Left renal pelvis (tissue), 4 donors: ENCODE results near the gene PIWIL4. TPM values are rescaled to one million over a fixed set of nuclear protein-coding genes. Genes with fewer than 3 reads are reported as not detected.
A peak's percentile ranks its signal among the peaks of the same experiment; 100 is the strongest.
"Not testable (repeated sequence)": the region's sequence is repeated elsewhere in the genome, so short reads cannot be mapped to it uniquely, and the experiment has no call there.

ENCODE experiments used
- DNase-seq, 4 donors: peaks; one replicate each; pipeline ENCODE4 v3.0.0-alpha.2; 2013; ENCODE audit warnings: low read depth in 4 of 4, low spot score in 3 of 4
- polyA plus RNA-seq, 4 donors: library from polyadenylated mRNA; unstranded; fragments of 120-200 nt; gene quantifications; one replicate each; pipeline ENCODE4 v1.2.1, GENCODE V29; 2013; ENCODE audit not compliant: insufficient read length in 4 of 4

Gene PIWIL4
- polyA plus RNA-seq, 4 donors, result 3.8 to 5.0 (median 4.3) TPM

DNA sequence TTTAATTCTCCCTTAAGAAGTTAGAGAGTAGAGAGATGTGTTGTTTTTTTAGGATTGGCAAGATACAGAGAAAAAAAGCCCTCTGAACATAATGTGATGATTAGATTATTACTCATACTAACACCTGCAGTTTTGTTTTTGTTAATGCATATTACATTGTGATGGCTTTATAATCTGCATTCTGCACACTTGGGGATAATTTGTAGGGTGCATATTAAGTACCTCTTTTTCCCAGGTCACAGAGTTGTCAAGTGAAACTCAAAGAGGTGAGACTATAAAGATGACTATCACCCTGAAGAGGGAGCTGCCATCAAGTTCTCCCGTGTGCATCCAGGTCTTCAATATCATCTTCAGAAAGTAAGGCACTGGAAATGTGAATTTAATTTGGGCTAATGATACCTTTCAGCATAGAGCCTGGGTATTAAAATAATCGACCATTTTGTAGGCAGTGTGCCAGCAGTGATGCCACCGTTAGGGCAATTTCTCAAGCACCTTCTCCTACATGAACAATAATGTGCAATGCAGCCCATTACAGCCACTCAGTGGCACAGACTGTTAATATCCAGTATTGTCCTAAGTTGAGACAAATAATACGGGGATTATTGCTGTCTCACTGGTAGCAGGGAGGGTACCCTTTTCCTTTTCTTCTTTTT lies 16.2 kb downstream of the PIWIL4 start:
- no peak for DNase-seq

DNA sequence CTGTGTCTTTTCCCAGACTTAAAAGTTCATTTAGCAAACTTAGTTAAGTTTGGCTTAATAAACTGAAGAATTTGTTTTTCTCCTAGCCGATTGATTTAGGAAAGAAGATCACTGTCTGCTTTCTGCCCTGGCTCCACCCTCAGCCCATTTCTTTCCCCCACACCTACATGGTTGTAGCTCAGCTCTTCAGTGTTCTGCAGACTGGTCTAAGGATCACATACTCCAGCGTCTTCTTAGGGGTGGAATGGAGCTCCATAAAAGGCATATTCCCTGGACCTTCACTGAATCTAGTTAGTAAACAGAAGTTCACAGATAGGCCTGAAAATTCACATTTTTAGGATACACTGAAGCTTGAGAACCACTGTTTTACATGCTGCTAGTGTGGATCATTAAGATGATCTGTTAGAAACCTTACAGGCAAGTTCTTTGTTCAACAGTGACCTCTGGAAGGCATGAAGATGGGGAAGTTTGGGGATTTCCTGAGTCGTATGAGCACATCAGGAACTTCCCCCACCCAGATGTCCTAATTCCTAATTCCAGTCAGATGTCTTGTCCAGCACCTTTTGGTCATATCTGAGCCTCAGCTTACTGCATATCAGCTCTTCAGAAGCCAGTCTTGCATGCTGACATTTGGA lies 16.8 kb downstream of the PIWIL4 start:
- no peak for DNase-seq

DNA sequence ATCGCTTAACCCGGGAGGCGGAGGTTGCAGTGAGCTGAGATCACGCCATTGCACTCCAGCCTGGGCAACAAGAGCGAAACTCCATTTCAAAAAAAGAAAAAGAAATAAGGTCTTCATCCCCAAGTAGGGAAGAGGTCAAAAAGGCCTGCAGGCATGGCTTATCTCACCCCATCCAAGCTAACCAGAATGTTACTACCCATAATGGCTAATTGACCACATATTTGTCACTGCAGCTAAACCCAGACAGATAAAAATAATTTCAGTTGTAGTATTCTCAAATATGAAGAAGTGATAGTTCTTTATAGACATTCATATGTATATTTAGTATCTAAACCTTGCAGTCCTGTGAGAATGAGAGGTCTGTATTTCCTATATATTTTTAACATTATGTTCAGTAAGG lies 17.8 kb downstream of the PIWIL4 start:
- no peak for DNase-seq

DNA sequence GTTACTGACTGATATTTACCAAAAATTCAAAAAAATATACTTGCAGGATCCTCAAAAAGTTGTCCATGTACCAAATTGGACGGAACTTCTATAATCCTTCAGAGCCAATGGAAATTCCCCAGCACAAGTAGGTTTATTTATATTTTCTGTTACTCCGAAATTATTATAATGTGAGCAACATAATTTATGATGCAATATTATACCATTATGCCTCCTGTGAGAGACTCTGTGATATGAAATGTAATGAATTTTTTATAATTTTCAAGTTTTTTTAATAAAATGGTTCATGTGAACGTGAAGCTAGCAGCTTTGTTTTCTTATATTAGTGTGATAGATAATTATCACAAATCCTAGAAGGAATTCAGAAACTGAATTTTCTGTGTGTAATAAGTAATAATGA lies 18.2 kb downstream of the PIWIL4 start:
- DNase-seq, result no peak

DNA sequence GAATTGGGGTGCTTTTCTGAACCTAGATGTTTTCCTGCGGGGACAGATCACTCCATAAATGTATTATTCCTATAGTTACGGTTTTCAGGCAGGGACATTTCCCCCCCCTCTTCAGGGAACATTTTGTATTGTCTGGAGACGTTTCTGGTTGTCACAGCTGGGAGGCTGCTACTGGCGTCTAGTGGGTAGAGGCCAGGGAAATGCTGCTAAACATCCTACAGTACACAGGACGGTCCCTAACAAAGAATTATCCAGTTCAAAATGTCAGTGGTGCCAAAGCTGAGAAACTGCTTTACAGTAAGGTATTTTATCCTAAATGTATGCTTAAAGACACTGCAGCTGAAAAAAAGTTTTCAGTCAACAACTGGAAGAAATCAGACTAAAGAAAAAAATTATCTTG lies 19.4 kb downstream of the PIWIL4 start:
- no peak for DNase-seq

DNA sequence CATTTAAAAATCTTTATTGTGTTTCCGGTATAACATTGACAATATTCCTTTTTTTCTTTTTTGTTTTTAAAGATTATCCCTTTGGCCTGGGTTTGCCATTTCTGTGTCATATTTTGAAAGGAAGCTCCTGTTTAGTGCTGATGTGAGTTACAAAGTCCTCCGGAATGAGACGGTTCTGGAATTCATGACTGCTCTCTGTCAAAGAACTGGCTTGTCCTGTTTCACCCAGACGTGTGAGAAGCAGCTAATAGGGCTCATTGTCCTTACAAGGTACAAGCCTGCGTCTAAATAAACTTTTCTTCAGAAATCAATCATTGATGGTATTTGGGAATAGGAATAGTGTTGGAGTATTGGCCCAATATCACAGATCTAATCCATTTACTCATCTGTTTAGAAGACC lies 19.8 kb downstream of the PIWIL4 start:
- DNase-seq, result no peak

DNA sequence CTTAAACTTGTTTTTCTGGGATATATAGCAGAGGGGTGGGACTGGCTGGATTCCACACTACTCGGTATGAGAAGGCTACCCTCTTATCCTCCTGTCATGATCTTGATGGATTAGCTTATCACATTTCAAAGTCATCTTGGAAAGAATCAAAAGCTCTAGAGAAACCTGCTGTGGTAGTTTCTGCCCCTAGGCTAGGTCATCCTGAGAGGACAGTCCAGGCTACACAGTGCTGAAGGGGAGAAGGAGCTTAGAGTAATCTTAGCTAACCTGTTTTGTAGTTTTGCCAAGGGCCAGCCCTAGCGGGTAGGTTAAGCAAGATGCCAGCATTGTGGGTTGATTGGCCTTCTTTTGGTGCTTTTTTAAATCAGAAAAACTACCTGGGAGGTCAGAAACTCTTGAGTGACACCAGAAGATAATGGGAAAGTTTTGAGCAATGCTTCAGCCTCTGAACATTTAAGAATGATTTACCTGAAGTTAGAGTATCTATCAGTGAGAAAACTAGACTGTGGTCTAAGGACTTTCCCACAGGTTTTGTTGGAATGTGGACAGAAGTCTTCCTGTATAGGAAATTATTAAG lies 21.3 kb downstream of the PIWIL4 start:
- no peak for DNase-seq

DNA sequence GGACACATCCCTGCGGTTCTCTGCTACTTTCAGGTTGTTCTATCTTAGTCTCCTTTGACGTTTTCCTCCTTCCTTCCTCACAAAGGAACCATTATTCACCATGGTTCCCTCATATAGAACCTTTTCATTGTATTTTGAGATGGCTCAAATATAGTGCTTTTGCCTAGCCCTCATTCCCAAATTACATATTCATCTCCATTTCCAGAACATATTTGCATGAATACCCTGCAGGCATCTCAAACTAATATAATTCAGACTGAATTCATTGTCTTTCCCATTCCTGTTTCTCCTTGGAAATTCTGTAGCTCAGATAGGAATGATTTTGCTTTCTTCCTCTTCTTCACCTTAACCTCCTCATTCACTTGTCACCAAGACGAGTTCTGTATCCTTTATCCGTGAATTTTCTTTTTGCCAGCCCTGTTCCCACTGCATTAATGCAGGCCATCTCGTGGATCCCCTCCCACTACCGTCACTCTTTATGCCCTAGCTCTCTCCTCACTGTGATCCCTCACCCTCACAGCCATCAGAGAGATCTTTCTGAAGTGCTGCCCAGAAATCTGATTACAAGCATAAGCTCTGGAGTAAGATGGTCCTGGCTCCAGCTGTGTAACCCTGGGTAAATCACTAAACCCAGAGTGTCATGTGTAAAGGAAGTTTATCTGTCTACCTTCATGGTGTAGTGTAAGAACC lies 23.3 kb downstream of the PIWIL4 start:
- DNase-seq, result no peak

DNA sequence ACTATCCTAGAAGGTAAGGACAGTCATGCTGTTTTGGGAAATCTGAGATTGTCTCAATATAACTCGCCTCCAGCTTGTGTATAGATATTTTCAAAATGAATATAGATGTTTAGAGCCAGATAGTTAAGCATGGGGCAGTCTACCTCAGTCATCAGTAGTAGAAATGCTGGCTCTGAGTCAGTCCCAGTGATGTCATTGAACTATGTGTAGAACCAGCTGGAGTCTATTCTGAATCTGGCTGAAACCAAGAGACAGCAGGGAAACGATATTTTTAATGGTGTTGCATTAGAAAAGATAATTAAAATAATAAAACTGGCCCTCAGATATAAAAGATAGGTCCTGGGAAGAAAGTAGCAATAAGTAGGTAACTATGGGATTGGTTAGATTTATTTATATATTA lies 25.9 kb downstream of the PIWIL4 start:
- DNase-seq, result no peak

DNA sequence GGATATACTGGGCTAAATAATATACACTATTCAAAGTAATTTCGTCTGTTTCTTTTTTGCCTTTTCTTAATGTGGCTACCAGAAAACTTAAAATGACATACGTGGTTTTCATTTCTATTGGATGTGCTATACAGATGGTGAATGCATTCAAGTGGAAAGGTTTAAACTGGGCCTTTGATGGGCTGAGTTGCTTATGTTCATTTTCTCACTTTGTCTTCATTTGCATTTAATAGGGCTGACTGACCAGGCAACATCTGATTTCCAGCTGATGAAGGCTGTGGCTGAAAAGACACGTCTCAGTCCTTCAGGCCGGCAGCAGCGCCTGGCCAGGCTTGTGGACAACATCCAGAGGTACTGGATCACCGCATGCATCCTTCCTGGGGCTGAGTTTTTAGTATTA lies 27.9 kb downstream of the PIWIL4 start:
- DNase-seq, result no peak

DNA sequence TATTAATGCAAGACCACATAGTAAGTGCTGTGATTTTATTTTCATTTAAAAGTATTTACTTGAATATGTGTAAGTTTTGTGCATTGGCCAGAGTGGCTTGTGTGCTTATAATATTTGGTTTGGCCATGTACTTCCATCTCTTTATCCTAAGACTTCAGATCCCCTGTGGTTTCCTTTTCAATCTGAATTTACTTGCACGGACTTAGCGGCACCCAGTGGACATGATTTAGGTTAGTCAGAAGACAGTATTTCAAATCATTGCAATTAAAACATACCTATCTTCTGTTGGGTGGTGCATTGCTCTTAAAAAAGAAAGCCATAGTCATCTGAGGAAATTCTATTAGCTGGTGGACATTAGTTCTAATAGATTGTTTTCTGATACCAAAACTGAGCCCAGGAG lies 30.7 kb downstream of the PIWIL4 start:
- no peak for DNase-seq

DNA sequence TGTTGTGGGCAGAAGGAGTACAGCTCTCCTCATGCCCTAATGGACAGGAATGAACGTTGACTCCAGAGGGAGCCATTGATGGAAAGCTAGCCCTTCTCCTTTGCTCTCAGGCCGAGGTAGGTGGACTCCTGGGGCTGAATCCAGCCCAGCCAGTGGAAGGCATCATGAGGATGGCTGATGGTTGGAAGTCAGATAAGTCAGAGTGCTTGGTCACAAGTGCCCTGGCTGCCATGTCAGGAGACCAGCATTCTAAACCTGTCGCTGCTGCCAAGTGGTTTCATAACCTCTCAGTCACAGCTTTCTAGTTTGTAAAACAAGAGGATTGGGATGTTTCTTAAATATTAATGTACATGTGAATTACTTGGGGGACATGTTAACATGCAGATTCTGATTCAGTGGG lies 32.3 kb downstream of the PIWIL4 start:
- no peak for DNase-seq

DNA sequence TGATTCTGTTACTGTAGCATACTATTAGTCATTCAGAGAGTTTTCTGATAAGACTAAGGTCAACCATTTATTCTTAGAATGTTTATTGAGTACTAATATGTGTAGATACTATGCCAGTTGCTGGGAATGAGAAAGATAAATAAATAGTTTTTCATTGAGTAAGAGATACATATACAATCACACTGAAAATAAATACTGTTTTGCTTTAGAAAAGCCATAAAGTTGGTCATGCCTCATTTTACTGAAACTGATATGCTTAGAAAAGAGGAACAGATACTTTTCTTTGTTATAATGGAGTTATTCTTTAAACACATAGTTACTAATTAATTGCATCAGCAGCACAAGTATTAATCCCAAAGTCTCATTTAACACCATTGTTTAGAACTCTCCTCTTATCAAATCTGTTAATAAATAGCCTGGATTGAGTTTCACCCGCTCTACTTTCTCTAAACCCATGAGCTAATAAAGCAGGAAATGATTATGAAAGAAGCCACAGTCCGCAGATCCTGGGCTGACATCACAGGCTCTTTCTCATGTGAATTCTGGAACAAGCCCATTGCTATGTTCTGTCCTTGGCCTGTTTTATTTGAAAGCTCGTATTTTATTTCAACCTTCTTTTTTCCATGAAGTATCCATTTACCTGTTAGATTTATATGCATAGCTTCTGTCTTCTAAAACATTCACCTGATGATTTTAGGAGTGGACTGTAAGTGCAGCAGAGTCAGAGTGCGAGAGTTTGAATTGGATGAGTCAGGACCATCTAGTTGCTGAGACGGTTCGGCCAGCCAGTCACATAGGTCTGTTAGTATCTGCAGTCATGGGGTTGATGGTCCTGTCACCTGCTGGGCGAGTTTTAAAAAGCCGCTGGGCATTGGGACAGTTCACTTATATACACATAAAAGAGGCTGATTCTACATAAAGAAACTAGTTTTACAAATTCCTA lies 35.5 kb downstream of the PIWIL4 start:
- DNase-seq, result peak in 2 of 4 donors; percentile 10 to 39

DNA sequence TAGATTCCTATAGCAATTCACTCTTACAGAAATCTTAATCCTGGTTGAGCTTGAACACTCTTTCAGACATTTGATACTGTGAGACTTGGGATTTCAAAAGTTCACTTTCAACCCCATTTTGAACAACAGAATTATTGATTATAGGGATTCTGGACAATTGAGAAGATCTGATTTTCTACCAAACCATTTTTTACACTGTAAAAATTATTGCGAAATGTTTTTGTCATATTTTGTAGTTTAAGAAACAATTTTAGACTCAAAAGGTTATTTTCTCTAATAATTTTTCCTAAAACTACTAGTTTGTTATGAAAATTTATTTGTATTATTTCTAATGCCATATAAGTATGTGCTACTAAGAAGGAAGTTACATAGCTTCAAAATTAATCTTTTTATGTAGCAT lies 36.4 kb downstream of the PIWIL4 start:
- no peak for DNase-seq

DNA sequence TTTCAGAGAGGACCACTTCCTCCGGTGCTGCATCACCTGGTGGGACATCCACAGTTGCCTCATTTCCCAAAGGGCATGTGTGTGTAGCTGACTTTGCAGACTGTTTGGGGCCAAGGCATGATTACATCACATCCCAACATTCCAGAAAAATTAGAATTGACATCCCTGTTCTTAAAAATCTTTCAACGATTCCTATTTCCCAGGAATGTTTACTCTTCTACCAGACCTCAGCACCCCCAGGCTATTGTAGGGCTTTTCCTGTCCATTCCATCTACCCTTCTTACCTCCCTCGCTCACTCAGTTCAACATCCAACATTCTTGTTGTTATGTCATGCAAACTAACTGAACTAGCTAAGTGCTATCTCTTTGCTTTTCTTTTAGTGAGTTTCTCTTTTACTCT lies 37.3 kb downstream of the PIWIL4 start:
- no peak for DNase-seq

DNA sequence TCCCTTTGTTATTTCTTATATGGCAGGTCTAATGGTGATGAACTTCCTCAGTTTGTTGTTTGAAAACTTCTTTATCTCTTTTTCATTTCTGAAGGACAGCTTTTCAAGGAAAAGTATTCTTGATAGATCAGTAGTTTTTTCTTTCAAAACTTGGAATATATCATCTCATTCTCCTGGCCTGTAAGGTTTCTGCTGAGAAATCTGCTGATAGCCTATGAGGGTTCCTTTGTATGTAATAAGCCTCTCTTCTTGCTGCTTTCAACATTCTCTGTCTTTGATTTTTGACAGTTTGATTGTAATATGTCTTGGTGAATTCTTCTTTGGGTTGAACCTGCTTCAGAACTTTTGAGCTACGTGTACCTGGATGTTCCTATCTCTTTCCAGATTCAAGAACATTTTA lies 46.0 kb downstream of the PIWIL4 start:
- no peak for DNase-seq

DNA sequence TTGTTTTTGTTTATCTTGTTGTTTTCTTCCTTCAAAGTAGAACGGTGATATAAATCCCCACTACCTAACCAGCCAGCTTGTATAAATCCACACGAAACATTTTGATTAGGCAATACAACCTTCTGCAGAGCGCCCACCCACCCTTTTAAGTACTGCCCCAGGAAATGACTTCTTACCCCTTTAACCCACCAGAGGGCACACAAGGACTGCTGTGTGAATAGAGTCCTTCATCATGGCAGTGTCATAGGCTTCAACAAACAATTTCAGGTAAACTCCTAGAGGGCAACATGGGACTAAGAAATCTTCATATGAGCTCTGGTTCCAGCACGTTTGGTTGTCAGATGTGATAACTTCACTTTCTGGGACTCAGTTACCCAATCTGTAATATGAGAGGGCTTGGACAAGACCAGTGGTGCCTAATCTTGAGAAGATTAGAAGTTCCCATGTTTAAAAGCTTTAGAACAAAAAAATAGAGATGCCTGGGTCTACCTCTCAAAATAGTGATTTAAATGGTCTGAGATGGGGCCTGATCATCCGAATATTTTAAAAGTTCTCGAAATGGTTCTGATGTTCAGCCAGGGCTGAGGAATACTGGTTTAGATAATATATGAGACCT lies 56.1 kb downstream of the PIWIL4 start:
- DNase-seq, result peak; percentile 57 to 77 (median 72)

DNA sequence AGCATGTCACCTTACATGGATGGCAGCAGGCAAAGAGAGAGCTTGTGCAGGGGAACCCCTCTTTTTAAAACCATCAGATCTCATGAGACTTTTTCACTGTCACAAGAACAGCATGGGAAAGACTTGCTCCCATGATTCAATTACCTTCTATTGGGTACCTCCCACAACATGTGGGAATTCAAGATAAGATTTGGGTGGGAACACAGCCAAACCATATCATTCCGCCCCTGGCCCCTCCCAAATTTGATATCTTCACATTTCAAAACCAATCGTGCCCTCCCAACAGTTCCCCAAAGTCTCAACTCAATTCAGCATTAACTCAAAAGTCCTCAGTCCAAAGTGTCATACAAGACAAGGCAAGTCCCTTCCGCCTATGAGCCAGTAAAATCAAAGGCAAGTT lies 58.3 kb downstream of the PIWIL4 start:
- not testable (repeated sequence) for DNase-seq

DNA sequence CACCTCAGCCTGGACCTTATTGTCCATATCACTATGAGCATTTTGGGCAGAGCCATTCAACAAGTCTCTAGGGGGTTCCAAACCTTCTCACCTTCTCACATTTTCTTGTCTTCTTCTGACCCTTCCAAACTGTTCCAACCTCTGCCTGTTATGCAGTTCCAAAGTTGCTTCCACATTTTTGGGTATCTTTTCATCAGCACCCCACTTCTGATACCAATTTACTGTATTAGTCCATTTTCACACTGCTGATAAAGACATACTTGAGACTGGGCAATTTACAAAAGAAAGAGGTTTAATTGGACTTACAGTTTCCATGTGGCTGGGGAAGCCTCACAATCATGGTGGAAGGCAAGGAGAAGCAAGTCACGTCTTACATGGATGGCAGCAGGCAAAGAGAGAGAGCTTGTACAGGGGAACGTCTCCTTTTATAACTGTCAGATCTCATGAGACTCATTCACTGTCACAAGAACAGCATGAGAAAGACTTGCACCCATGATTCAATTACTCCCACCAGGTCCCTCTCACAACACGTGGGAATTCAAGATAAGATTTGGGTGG lies 59.9 kb downstream of the PIWIL4 start:
- DNase-seq, result not testable (repeated sequence)

DNA sequence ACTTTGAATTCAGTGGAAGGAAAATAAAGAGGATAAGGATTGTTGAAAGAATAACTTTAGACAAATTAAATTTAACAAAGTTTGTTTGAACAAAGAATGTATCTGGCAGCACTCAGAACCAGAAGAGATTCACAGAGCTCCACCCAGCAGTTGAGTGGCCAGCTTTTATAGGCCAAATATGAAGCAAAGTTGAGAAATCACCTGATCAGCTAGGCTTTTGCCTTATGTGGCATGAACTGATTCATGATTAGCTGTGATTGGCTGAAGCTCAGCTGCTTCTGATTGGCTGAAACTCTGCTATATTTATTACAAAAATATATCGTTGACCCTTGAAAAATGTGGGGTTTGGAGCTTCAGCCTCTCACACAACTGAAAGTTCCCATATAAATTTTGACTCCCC lies 62.6 kb downstream of the PIWIL4 start:
- DNase-seq, result no peak
